Caco-2 (cell line): ENCODE results near the gene SLC17A2. TPM values are rescaled to one million over a fixed set of nuclear protein-coding genes. Genes with fewer than 3 reads are reported as not detected.

Experiments used
- BruUV-seq: library from RNA; stranded (reverse); fragments of 400-500 nt; replicated peaks from 2 replicates; lab custom pipeline; 2021; lab: Mats Ljungman, UMichigan
- CTCF ChIA-PET: fragments of 300-600 bp; sonication (Branson Sonifier 250); formaldehyde crosslinking; loops from one replicate; lab custom pipeline; 2022; ENCODE audit warnings: antibody characterized with exemption; lab: Charles Lee
- POLR2A ChIA-PET: fragments of 300-600 bp; sonication (Branson Sonifier 250); formaldehyde crosslinking; loops from one replicate; lab custom pipeline; 2022; ENCODE audit warnings: antibody characterized with exemption; lab: Charles Lee
- DNase-seq, 2 experiments: peaks; one replicate each; pipeline versions ENCODE4 v3.0.0 to v3.0.0-alpha.2; 2020 to 2022
- H3K27me3 ChIP-seq: replicated peaks from 2 replicates; pipeline ENCODE4 v1.6.0; 2011; ENCODE audit warnings: low read length; ENCODE audit not compliant: control insufficient read depth, insufficient read depth
- H3K36me3 ChIP-seq: 2 replicates; pipeline ENCODE4 v1.5.1; 2011; ENCODE audit warnings: low read length; ENCODE audit not compliant: control insufficient read depth, insufficient read depth
- H3K4me1 ChIP-seq: fragments of 250-450 bp; sonication (Bioruptor Pico); 2 replicates; pipeline ENCODE4 v1.5.1; 2020; ENCODE audit warnings: mild to moderate bottlenecking
- H3K4me3 ChIP-seq: 2 replicates; pipeline ENCODE4 v1.5.1; 2011; ENCODE audit warnings: low read depth, mild to moderate bottlenecking, control low read depth, low read length
- H3K9me3 ChIP-seq: fragments of 250-450 bp; sonication (Bioruptor Pico); 2 replicates; pipeline ENCODE4 v1.5.1; 2020; ENCODE audit warnings: mild to moderate bottlenecking, moderate library complexity
- H3K27ac Mint-ChIP-seq: one replicate; pipeline ENCODE4 v1.8.0; 2022; ENCODE audit warnings: mixed read lengths; ENCODE audit not compliant: unreplicated experiment
- H3K27me3 Mint-ChIP-seq: one replicate; pipeline ENCODE4 v1.8.0; 2022; ENCODE audit warnings: mixed read lengths; ENCODE audit not compliant: insufficient read depth, unreplicated experiment
- H3K36me3 Mint-ChIP-seq: one replicate; pipeline ENCODE4 v1.8.0; 2022; ENCODE audit warnings: mild to moderate bottlenecking, mixed read lengths; ENCODE audit not compliant: insufficient read depth, unreplicated experiment
- H3K4me1 Mint-ChIP-seq: one replicate; pipeline ENCODE4 v1.8.0; 2022; ENCODE audit warnings: low read depth, mixed read lengths; ENCODE audit not compliant: unreplicated experiment
- H3K4me3 Mint-ChIP-seq: one replicate; pipeline ENCODE4 v1.8.0; 2022; ENCODE audit warnings: mild to moderate bottlenecking, moderate library complexity, mixed read lengths; ENCODE audit not compliant: unreplicated experiment
- H3K9me3 Mint-ChIP-seq: one replicate; pipeline ENCODE4 v1.8.0; 2022; ENCODE audit warnings: mixed read lengths; ENCODE audit not compliant: unreplicated experiment
- CTCF ChIP-seq, 2 experiments: fragments of 200-600 bp in 1 of 2; IDR thresholded peaks; 1 replicate in 1 of 2; 2 replicates in 1 of 2; pipeline versions ENCODE4 v1.5.1 to v1.8.0; 2011 to 2022; ENCODE audit warnings: antibody characterized with exemption in 1 of 2, control low read depth in 1 of 2, inconsistent platforms in 1 of 2, low read depth in 1 of 2, low read length in 1 of 2, mild to moderate bottlenecking in 1 of 2, moderate library complexity in 1 of 2; ENCODE audit not compliant: insufficient read depth in 1 of 2, severe bottlenecking in 1 of 2, unreplicated experiment in 1 of 2
- intact Hi-C: fragments of 100-400 bp; cut with micrococcal nuclease; formaldehyde crosslinking; loops from one replicate; pipeline ENCODE4 v1.10.0; 2022; ENCODE audit not compliant: unreplicated experiment
- total RNA-seq: library from RNA; stranded (reverse); gene quantifications from 2 replicates; pipeline ENCODE4 v1.2.3, GENCODE V29; 2022

The SLC17A2 gene
- total RNA-seq, 1 experiment from 2014 or later: not detected

GRCh38 chr6:25927756-25928216 lies 2.7 kb downstream of the SLC17A2 start:
- intact Hi-C loops: loop anchor here (2.0 kb wide), 1 partner anchor 21 kb away; no protein-coding TSS in a partner anchor
- CTCF ChIA-PET: no interaction called here
- peaks cover 11% of the 10 kb centered on the region for H3K4me1 ChIP-seq
- H3K9me3 Mint-ChIP-seq: peaks cover 9% of the 10 kb centered on the region
- POLR2A ChIA-PET: no interaction called here
- DNase-seq: no peak
- H3K36me3 Mint-ChIP-seq: no peaks in the 10 kb centered on the region
- BruUV-seq: no TSS peak
- H3K4me1 Mint-ChIP-seq: peaks cover 6% of the 10 kb centered on the region
- no peak overlapping the region for H3K4me3 Mint-ChIP-seq
- H3K9me3 ChIP-seq: no peaks in the 10 kb centered on the region
- H3K36me3 ChIP-seq: no peaks in the 10 kb centered on the region
- H3K4me3 ChIP-seq: no peak overlapping the region
- H3K27me3 ChIP-seq: no peaks in the 10 kb centered on the region
- H3K27ac Mint-ChIP-seq: no peak overlapping the region
- no peak for TF ChIP-seq CTCF (IDR thresholded peaks at IDR 0.05; ENCODE audit: insufficient read depth in 1 of 2, low read depth in 1 of 2, low read length in 1 of 2, severe bottlenecking in 1 of 2, unreplicated experiment in 1 of 2)
- no peaks in the 10 kb centered on the region for H3K27me3 Mint-ChIP-seq

DNA sequence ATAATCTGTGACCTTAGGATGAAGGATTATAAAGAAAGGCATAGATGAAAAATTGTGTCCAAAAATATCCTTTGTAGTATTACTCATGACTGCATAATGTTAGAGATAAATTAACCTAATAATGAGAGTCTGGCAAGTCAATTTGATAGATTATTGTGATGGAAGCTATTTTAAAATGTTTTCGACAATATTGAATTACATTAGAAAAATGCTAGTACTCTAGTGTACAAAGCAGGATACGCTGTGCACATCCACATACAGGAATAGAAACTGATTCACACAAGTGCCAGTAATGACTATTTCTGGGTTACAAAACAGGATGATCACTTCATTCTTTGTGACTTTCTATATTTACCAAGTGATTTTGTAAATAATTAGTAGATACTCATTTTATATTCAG lies 3.3 kb downstream of the SLC17A2 start:
- Mint-ChIP-seq H3K27me3 (no peaks in the 10 kb centered on the region), H3K27ac (no peak overlapping the region), H3K4me1 (peaks cover 6% of the 10 kb centered on the region), H3K36me3 (no peaks in the 10 kb centered on the region), H3K9me3 (peaks cover 5% of the 10 kb centered on the region), H3K4me3 (no peak overlapping the region)
- CTCF ChIA-PET: no interaction called here
- Histone ChIP-seq H3K4me3 (no peak overlapping the region), H3K4me1 (peaks cover 11% of the 10 kb centered on the region), H3K9me3 (no peaks in the 10 kb centered on the region), H3K27me3 (no peaks in the 10 kb centered on the region), H3K36me3 (no peaks in the 10 kb centered on the region)
- BruUV-seq: no TSS peak
- TF ChIP-seq CTCF (IDR thresholded peaks at IDR 0.05; ENCODE audit: insufficient read depth in 1 of 2, low read depth in 1 of 2, low read length in 1 of 2, severe bottlenecking in 1 of 2, unreplicated experiment in 1 of 2): no peak
- POLR2A ChIA-PET: no interaction called here
- no peak for DNase-seq
- intact Hi-C loops: no loop called here

GRCh38 chr6:25925876-25926275 lies 4.6 kb downstream of the SLC17A2 start:
- ChIA-PET CTCF (interaction anchor here (0.5 kb wide), 1 partner anchor 208 kb away, joined by 3 read pairs; no protein-coding TSS in a partner anchor), POLR2A (no interaction called here)
- no peaks in the 10 kb centered on the region for H3K27me3 Mint-ChIP-seq
- H3K9me3 Mint-ChIP-seq: no peaks in the 10 kb centered on the region
- no peaks in the 10 kb centered on the region for H3K36me3 Mint-ChIP-seq
- peaks cover 1% of the 10 kb centered on the region for H3K4me1 Mint-ChIP-seq
- H3K27ac Mint-ChIP-seq: no peak overlapping the region
- DNase-seq: no peak
- no peak for TF ChIP-seq CTCF (IDR thresholded peaks at IDR 0.05; ENCODE audit: insufficient read depth in 1 of 2, low read depth in 1 of 2, low read length in 1 of 2, severe bottlenecking in 1 of 2, unreplicated experiment in 1 of 2)
- Histone ChIP-seq H3K9me3 (no peaks in the 10 kb centered on the region), H3K36me3 (no peaks in the 10 kb centered on the region), H3K4me3 (no peak overlapping the region), H3K4me1 (peaks cover 11% of the 10 kb centered on the region), H3K27me3 (no peaks in the 10 kb centered on the region)
- intact Hi-C loops: no loop called here
- BruUV-seq: no TSS peak
- H3K4me3 Mint-ChIP-seq: no peak overlapping the region
